ENCODE data around the gene PLCH1.

- TF ChIP-seq CTCF (conservative IDR thresholded peaks at IDR 0.05; ENCODE audit: low read depth, low read length) = no peak
- TF ChIP-seq EZH2 (IDR thresholded peaks at IDR 0.05; ENCODE audit: borderline replicate concordance, low read depth, low read length, poor library complexity, severe bottlenecking) = no peak
Observed at GRCh38 chr3:155697542-155697941, 47.3 kb downstream of the PLCH1 start.

Measured in A673 (cell line).